K562 (cell line): ENCODE data around the gene FADS6. TPM values are rescaled to one million over a fixed set of nuclear protein-coding genes. Genes with fewer than 3 reads are reported as not detected.

Experiments used
- EZH2 ChIP-seq: IDR thresholded peaks from 2 replicates; pipeline ENCODE4 v1.6.1; 2012; ENCODE audit warnings: low read depth, mild to moderate bottlenecking, inconsistent platforms, low read length, borderline replicate concordance
- GATAD2B ChIP-seq: fragments of 450-650 bp; IDR thresholded peaks from 2 replicates; pipeline ENCODE4 v1.6.1; 2017; ENCODE audit warnings: mild to moderate bottlenecking, borderline replicate concordance
- GTF2E2 ChIP-seq: fragments of 200-800 bp; sonication (Bioruptor generic); IDR thresholded peaks from 2 replicates; pipeline ENCODE4 v1.6.1; 2016; ENCODE audit warnings: missing genetic modification characterization, missing compliant biosample characterization
- HDAC8 ChIP-seq: fragments of 450-650 bp; IDR thresholded peaks from 2 replicates; pipeline ENCODE4 v1.6.1; 2016; ENCODE audit warnings: mild to moderate bottlenecking, missing genetic modification characterization, moderate library complexity, missing compliant biosample characterization
- KLF13 ChIP-seq: fragments of 450-650 bp; IDR thresholded peaks from 2 replicates; pipeline ENCODE4 v1.6.1; 2016; ENCODE audit warnings: missing genetic modification characterization, low read depth, mild to moderate bottlenecking, missing compliant biosample characterization, moderate library complexity, borderline replicate concordance
- MLX ChIP-seq, 2 experiments: fragments of 450-650 bp in 1 of 2; sonication (generic) in 1 of 2; formaldehyde crosslinking; conservative IDR thresholded peaks; 2 replicates each; pipeline versions ENCODE4 v1.4.0 to v1.8.1; 2020 to 2022; ENCODE audit warnings: mild to moderate bottlenecking in 1 of 2, missing genetic modification reagents in 1 of 2
- SETDB1 ChIP-seq: IDR thresholded peaks from one replicate; pipeline ENCODE4 v1.6.1; 2012; ENCODE audit warnings: low read length, control low read depth, inconsistent platforms
- SREBF2 ChIP-seq: sonication (generic); formaldehyde crosslinking; IDR thresholded peaks from 2 replicates; pipeline ENCODE4 v1.4.0; 2020; ENCODE audit warnings: mild to moderate bottlenecking, missing genetic modification reagents
- STAT5B ChIP-seq: fragments of 250-450 bp; sonication (Bioruptor Pico); IDR thresholded peaks from 2 replicates; pipeline ENCODE4 v1.8.0; 2021; ENCODE audit warnings: mild to moderate bottlenecking, inconsistent platforms
- TCF7 ChIP-seq: sonication (generic); IDR thresholded peaks from 2 replicates; pipeline ENCODE4 v1.6.1; 2016; ENCODE audit warnings: antibody characterized with exemption, borderline replicate concordance
- ZBTB11 ChIP-seq, 3 experiments: fragments of 200-800 bp in 1 of 3; fragments of 250-450 bp in 1 of 3; fragments of 450-650 bp in 1 of 3; sonication (Bioruptor Pico) in 1 of 3; sonication (Bioruptor generic) in 1 of 3; formaldehyde crosslinking in 1 of 3; IDR thresholded peaks; 2 replicates each; pipeline versions ENCODE4 v1.6.1 to v1.8.0; 2016 to 2022; ENCODE audit warnings: mild to moderate bottlenecking in 2 of 3, missing genetic modification characterization in 2 of 3, missing compliant biosample characterization in 1 of 3, moderate library complexity in 1 of 3
- ZNF232 ChIP-seq: sonication (generic); formaldehyde crosslinking; IDR thresholded peaks from 2 replicates; pipeline ENCODE4 v1.8.0; 2022; ENCODE audit warnings: mild to moderate bottlenecking, missing genetic modification reagents
- ZNF274 ChIP-seq: IDR thresholded peaks from 2 replicates; pipeline ENCODE4 v1.6.1; 2011; ENCODE audit warnings: low read depth, mild to moderate bottlenecking, low read length, moderate library complexity, borderline replicate concordance
- ZNF318 ChIP-seq, 2 experiments: fragments of 450-650 bp; IDR thresholded peaks; 2 replicates each; pipeline ENCODE4 v1.6.1; 2016; ENCODE audit warnings: mild to moderate bottlenecking in 2 of 2, borderline replicate concordance in 1 of 2, low read depth in 1 of 2, moderate library complexity in 1 of 2
- ZNF444 ChIP-seq: fragments of 250-450 bp; sonication (Bioruptor Pico); IDR thresholded peaks from 2 replicates; pipeline ENCODE4 v1.4.0; 2020; ENCODE audit warnings: mild to moderate bottlenecking, moderate library complexity
- polyA plus RNA-seq, 8 experiments: library from polyadenylated mRNA; depleted of rRNA in 4 of 8; stranded (reverse) in 5 of 8; unstranded in 3 of 8; fragments of >200 nt; fragmentation: Nextera tagmentation in 2 of 8; fragmentation: Illumina TruSeq in 1 of 8; extraction: Ambion mirVana in 2 of 8; extraction: Trizol in 1 of 8; gene quantifications; 2 replicates each; pipeline versions ENCODE4 v1.2.1 to v1.2.3, GENCODE V29; 2011 to 2014; ENCODE audit warnings: inconsistent platforms in 1 of 8, missing spikeins in 1 of 8
- total RNA-seq, 7 experiments: library from RNA; depleted of rRNA in 6 of 7; stranded (reverse); fragments of >200 nt in 6 of 7; fragmentation: Illumina TruSeq in 2 of 7; extraction: Trizol in 2 of 7; gene quantifications; 2 replicates each; pipeline versions ENCODE4 v1.2.1 to v1.2.3, GENCODE V29; 2011 to 2021; ENCODE audit warnings: low replicate concordance in 1 of 7

Gene FADS6
- total and polyA plus RNA-seq, 9 of the 15 experiments (the other 6 are each of a cell fraction or from before 2014, with no cell fraction given): 0.18 to 0.22 TPM; not detected in 7

GRCh38 chr17:74875977-74876593, 17.3 kb downstream of the FADS6 start (continued):
- TF ChIP-seq STAT5B (CRISPR knock-in tag): no peak
- no peak for TF ChIP-seq EZH2
- no peak for TF ChIP-seq SETDB1
- TF ChIP-seq ZNF274: no peak
- no peak for TF ChIP-seq KLF13 (tag)
- TF ChIP-seq TCF7: no peak
- TF ChIP-seq MLX (CRISPR knock-in tag; conservative IDR thresholded peaks at IDR 0.05): no peak
- no peak for TF ChIP-seq ZNF232
- TF ChIP-seq ZBTB11 (CRISPR knock-in tag; IDR thresholded peaks at IDR 0.05): no peak; a peak in 1 of 6 replicates
- no peak for TF ChIP-seq SREBF2 (CRISPR knock-in tag)
- TF ChIP-seq ZNF444 (CRISPR knock-in tag): peak; percentile 22; the same call in 1 of the 2 replicates
- no peak; a peak in 1 of 4 replicates for TF ChIP-seq ZNF318 (IDR thresholded peaks at IDR 0.05; ENCODE audit: borderline replicate concordance in 1 of 2, low read depth in 1 of 2)
- TF ChIP-seq GATAD2B: peak; percentile 76; the same call in 1 of the 2 replicates
- TF ChIP-seq HDAC8 (tag): no peak
- TF ChIP-seq GTF2E2: peak; percentile 72; the same call in 1 of the 2 replicates
